IPS DF 19.7 (cell line): Measurements from ENCODE around the gene RACGAP1.

Experiments
- DNase-seq: peaks from one replicate; pipeline ENCODE4 v3.0.0-alpha.2; 2013; ENCODE audit warnings: low read depth, low spot score

Gene RACGAP1

GRCh38 chr12:50056639-50056976 lies 31.3 kb upstream of the RACGAP1 start:
- DNase-seq = no peak

GRCh38 chr12:50055831-50056638 lies 30.7 kb upstream of the RACGAP1 start:
- no peak for DNase-seq

GRCh38 chr12:50053583-50053982 lies 28.3 kb upstream of the RACGAP1 start:
- DNase-seq = no peak

GRCh38 chr12:50052964-50053363 lies 27.7 kb upstream of the RACGAP1 start:
- DNase-seq = no peak

GRCh38 chr12:50052544-50052943 lies 27.2 kb upstream of the RACGAP1 start:
- DNase-seq = no peak

- DNase-seq = no peak
These were observed 26.0 kb upstream of the RACGAP1 start for GRCh38 chr12:50051101-50051806.

GRCh38 chr12:50050410-50051098 lies 25.3 kb upstream of the RACGAP1 start:
- DNase-seq = no peak

- no peak for DNase-seq
These were observed 24.8 kb upstream of the RACGAP1 start for GRCh38 chr12:50050119-50050385.

- no peak for DNase-seq
These were observed 24.2 kb upstream of the RACGAP1 start for GRCh38 chr12:50049254-50050118.

GRCh38 chr12:50047693-50048250 lies 22.5 kb upstream of the RACGAP1 start:
- DNase-seq = no peak

GRCh38 chr12:50043854-50044253 lies 18.6 kb upstream of the RACGAP1 start:
- no peak for DNase-seq

- DNase-seq = no peak
These were observed 18.0 kb upstream of the RACGAP1 start for GRCh38 chr12:50043308-50043707.

- DNase-seq = no peak
These were observed 17.4 kb upstream of the RACGAP1 start for GRCh38 chr12:50042693-50043092.

GRCh38 chr12:50041962-50042361 lies 16.7 kb upstream of the RACGAP1 start:
- DNase-seq = no peak

- no peak for DNase-seq
These were observed 16.0 kb upstream of the RACGAP1 start for GRCh38 chr12:50041062-50041860.

GRCh38 chr12:50040657-50041056 lies 15.4 kb upstream of the RACGAP1 start:
- DNase-seq = no peak

- no peak for DNase-seq
These were observed 14.0 kb upstream of the RACGAP1 start for GRCh38 chr12:50039151-50039835.

GRCh38 chr12:50038336-50038735 lies 13.0 kb upstream of the RACGAP1 start:
- DNase-seq = no peak

GRCh38 chr12:50032854-50033581 lies 7.7 kb upstream of the RACGAP1 start:
- DNase-seq = no peak

GRCh38 chr12:50032515-50032853 lies 7.2 kb upstream of the RACGAP1 start:
- DNase-seq = no peak
